ENCODE data around the gene ELF1. TPM values are rescaled to one million over a fixed set of nuclear protein-coding genes. Genes with fewer than 3 reads are reported as not detected.
A peak's percentile ranks its signal among the peaks of the same experiment; 100 is the strongest.
"Not testable (repeated sequence)": the region's sequence is repeated elsewhere in the genome, so short reads cannot be mapped to it uniquely, and the experiment has no call there.

The ELF1 gene
- total RNA-seq, 2 experiments from 2014 or later = 93.3 to 97.9 TPM

DNA sequence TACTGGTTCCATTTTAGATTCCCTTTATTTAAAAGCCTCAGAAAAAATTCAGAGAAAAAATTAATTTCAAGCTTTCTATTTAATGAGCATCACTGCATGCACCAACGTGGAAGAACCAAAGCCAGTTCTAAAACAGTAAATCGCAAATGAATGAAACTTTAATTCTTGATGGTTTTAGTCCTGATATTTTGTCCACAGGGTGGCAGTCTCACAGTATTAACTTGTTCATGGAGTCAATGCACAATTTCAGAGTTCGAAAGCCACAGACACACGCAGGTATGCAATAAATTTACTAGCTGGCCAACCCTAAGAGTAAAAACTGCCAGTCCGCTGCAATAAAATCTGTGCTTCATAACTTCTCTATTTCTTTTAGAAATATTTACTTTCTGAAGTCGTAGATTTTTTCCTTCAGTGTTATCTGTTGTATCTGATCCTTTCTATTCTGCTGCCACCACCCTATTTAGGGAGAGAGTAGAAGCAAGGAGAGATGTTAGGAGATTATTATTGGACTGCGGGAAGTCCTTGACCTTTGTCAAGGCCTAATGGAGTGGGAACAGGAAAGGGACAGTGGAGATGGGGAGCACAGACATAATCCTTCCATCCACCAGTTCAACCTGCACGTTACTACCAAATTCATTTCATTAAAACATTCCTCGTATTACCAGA lies 35.2 kb upstream of the ELF1 start:
- Mint-ChIP-seq H3K36me3 (peaks cover 12% of the 10 kb centered on the region), H3K9me3 (no peaks in the 10 kb centered on the region), H3K27ac (no peak overlapping the region), H3K4me3 (no peak overlapping the region), H3K27me3 (no peaks in the 10 kb centered on the region), H3K4me1 (peaks cover 66% of the 10 kb centered on the region)
- DNase-seq = no peak

DNA sequence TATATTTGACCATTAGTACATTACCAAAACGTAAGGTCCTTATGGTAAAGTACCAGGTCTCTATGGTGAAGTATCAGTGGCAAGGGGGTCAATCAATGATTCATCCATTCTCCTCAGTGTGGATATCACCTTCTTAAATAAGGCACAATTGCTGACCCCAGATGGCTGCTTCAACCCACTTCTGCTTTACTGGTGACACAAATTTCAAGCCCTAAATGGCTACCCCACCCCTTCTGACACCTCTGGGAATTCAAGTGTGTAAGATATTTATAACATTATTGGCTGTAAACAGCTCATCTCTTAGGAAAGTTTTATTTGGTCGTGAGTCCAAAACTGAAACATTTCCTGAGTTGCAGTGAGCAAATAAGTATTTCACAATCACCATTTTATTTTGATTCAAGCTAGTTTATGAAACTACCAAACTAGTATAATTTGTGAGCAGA lies 34.3 kb upstream of the ELF1 start:
- no peak for DNase-seq
- peaks cover 16% of the 10 kb centered on the region for H3K36me3 Mint-ChIP-seq
- peaks cover 2% of the 10 kb centered on the region for H3K9me3 Mint-ChIP-seq
- no peak overlapping the region for H3K4me3 Mint-ChIP-seq
- H3K4me1 Mint-ChIP-seq = peaks cover 56% of the 10 kb centered on the region
- no peaks in the 10 kb centered on the region for H3K27me3 Mint-ChIP-seq
- no peak overlapping the region for H3K27ac Mint-ChIP-seq

DNA sequence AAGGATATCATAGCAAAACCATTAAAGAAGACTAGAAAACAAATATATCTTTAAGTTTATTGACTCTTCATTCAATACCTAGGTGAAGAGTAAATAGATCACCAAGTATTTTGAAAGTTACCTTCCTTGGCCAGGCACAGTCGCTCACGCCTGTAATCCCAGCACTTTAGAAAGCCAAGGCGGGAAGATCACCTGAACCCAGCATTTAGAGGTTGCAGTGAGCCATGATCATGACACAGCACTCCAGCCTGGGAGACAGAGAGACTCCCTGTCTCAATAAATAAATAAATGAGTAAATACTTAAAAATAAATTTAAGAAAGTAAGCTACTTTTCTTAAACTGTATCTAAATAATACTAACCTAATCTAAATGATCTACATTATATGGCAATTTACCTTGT lies 33.3 kb upstream of the ELF1 start:
- DNase-seq = no peak
- H3K9me3 Mint-ChIP-seq = peaks cover 2% of the 10 kb centered on the region
- H3K27ac Mint-ChIP-seq = no peak overlapping the region
- no peaks in the 10 kb centered on the region for H3K27me3 Mint-ChIP-seq
- H3K4me3 Mint-ChIP-seq = no peak overlapping the region
- H3K36me3 Mint-ChIP-seq = peaks cover 18% of the 10 kb centered on the region
- peaks cover 50% of the 10 kb centered on the region for H3K4me1 Mint-ChIP-seq

DNA sequence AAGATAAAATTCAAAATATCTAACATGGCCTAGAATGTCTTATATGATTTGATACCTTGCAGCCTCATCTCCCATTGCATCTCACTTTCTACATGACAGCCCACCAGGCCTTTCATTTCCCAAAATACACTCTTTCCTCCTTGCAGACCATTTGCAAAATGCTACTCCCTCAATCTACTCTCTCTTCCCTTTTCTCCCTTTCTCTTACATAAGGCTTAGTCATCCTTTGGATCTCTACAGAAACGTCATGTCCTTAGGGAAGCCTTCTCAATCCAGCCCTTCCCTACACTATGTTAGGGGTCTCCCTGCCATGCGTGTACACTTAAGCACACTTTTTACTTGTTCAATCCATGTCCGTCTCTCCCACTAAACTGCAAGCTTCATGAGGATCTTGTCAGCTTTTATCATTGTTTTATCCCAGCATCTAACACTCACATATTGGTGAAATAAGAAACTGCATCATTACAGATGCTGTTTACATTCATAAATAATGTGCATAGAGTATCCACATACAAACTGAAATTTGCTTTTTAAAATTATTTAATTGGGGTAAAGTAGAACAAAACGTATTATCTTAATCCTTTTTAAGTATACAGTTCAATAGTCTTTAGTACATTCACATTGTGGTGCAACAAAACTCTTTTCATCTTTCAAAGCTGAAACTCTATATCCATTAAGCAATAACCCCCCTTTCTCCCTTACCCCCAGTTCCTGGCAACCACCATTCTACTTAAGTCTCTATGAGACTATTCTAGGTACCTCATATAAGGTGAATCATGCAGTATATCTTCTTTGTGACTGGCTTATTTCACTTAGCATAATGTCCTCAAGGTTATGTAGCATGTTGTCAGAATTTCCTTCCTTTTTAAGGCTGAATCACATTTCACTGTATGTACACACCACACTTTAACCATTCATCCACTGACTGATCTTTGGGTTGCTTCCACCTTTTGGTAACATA lies 30.6 kb upstream of the ELF1 start:
- Mint-ChIP-seq H3K9me3 (peaks cover 2% of the 10 kb centered on the region), H3K27ac (no peak overlapping the region), H3K27me3 (no peaks in the 10 kb centered on the region), H3K36me3 (peaks cover 35% of the 10 kb centered on the region), H3K4me1 (peaks cover 28% of the 10 kb centered on the region), H3K4me3 (no peak overlapping the region)
- DNase-seq = no peak

DNA sequence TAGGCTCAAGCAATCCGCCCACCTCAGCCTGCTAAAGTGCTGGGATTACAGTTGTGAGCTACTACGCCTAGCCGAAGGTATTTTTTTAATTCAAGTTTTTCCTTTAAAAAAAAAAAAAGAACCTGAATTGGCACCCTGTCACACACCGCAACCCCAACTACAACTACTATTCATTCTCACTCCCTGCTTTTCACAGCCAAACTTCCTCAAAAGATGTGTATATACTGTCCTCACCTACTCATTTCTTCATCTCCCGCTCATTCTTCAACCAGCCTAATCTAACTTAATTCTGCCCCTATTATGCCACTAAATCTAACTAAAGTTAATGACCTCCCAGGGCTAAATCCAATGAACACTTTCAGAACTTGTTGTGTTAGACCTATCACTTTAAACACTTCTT lies 29.5 kb upstream of the ELF1 start:
- Mint-ChIP-seq H3K9me3 (peaks cover 4% of the 10 kb centered on the region), H3K4me1 (peaks cover 19% of the 10 kb centered on the region), H3K27ac (no peak overlapping the region), H3K27me3 (no peaks in the 10 kb centered on the region), H3K36me3 (peaks cover 37% of the 10 kb centered on the region), H3K4me3 (no peak overlapping the region)
- no peak for DNase-seq

DNA sequence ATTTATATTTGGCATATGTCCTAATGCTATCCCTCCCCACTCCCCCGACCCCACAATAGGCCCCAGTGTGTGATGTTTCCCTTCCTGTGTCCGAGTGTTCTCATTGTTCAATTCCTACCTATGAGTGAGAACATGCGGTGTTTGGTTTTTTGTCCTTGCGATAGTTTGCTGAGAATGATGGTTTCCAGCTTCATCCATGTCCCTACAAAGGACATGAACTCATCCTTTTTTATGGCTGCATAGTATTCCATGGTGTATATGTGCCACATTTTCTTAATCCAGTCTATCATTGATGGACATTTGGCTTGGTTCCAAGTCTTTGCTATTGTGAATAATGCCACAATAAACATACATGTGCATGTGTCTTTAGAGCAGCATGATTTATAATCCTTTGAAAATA lies 23.3 kb upstream of the ELF1 start:
- not testable (repeated sequence) for H3K27ac Mint-ChIP-seq, DNase-seq, H3K9me3 Mint-ChIP-seq, H3K4me3 Mint-ChIP-seq, H3K27me3 Mint-ChIP-seq
- H3K4me1 Mint-ChIP-seq = peaks cover 16% of the 10 kb centered on the region
- peaks cover 21% of the 10 kb centered on the region for H3K36me3 Mint-ChIP-seq

DNA sequence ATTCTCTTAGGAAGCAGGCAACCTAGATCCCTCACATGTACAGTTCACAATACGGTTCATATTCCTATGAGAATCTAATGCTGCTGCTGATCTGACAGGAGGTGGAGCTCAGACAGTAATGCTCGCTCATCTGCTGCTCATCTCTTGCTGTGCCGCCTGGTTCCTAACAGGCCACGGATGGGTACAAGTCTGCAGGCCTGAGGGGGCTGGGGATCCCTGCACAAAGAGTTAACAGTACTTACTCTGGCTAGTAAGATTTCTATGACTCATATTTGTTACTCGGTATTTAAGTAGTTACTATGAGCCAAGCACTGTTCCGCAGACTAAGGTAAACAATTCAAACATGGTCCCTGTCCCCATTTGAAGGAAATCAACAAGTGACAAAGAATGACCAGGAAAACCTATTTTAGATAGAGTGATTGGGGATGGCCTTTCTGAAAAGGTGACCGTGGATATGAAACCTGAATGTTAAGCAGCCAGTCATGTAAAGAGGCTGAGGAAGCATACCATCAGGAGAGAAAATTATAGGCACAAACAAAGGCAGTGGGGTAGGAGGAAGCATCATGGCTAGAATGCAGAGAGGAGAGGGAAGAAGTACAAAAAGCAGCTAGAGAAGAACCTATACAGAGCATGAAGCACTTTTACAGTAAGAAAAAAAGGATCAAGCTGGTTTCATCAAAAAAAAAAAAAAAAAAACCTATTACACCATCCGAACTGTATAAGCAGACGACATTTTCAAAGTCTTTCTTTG lies 21.6 kb upstream of the ELF1 start:
- peaks cover 13% of the 10 kb centered on the region for H3K36me3 Mint-ChIP-seq
- peaks cover 16% of the 10 kb centered on the region for H3K4me1 Mint-ChIP-seq
- H3K4me3 Mint-ChIP-seq = no peak overlapping the region
- peak overlapping the region; percentile 7 for H3K27ac Mint-ChIP-seq
- H3K9me3 Mint-ChIP-seq = peaks cover 6% of the 10 kb centered on the region
- no peak for DNase-seq
- H3K27me3 Mint-ChIP-seq = no peaks in the 10 kb centered on the region

DNA sequence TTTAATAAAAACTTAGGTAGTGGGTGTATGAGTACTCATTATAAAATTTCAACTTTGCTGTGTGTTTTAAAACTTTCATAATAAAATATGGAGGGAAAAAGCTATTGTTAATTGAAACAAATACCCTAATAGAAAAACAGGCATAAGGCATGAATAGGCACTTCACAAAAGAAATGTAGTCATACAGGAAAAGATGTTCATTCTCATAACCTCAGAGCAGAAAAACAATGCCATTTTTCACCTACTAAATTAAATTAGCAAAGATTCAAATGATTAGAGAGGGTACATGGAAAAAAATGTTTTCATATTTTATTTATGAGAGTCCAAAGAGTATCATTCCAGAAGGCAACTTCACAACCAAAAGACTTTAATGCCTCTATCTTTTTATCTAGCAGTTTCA lies 20.6 kb upstream of the ELF1 start:
- peaks cover 17% of the 10 kb centered on the region for H3K4me1 Mint-ChIP-seq
- H3K36me3 Mint-ChIP-seq = peaks cover 7% of the 10 kb centered on the region

DNA sequence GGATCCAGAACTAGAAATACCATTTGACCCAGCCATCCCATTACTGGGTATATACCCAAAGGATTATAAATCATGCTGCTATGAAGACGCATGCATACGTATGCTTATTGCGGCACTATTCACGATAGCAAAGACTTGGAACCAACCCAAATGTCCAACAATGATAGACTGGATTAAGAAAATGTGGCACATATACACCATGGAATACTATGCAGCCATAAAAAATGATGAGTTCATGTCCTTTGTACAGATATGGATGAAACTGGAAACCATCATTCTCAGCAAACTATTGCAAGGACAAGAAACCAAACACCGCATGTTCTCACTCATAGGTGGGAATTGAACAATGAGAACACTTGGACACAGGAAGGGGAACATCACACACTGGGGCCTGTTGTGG lies 17.4 kb upstream of the ELF1 start:
- DNase-seq, H3K27me3 Mint-ChIP-seq, H3K36me3 Mint-ChIP-seq, H3K27ac Mint-ChIP-seq, H3K4me3 Mint-ChIP-seq, H3K9me3 Mint-ChIP-seq: not testable (repeated sequence)
- H3K4me1 Mint-ChIP-seq = peaks cover 25% of the 10 kb centered on the region

More for the DNA sequence above, 20.6 kb upstream of the ELF1 start:
- peaks cover 6% of the 10 kb centered on the region for H3K9me3 Mint-ChIP-seq
- no peak overlapping the region for H3K4me3 Mint-ChIP-seq
- no peak overlapping the region for H3K27ac Mint-ChIP-seq
- DNase-seq = no peak
- H3K27me3 Mint-ChIP-seq = no peaks in the 10 kb centered on the region

DNA sequence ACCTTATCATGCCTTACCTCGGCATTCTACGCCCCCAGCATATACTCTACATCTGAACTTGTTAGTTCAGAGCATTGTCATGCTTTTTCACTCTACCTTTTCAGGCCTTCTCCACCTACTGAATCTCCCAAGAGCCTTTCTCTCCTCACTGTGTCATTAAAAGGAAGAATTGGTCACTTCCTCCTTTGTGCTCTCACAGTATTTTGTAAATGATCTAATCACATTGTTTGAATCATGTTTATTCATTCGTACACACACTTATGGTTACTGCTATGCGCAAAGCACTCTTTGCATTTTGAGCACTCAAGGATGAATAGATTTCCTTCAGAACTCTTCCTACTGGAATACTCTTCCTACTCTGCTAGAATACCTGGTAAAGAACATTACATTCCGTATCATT lies 15.8 kb upstream of the ELF1 start:
- no peaks in the 10 kb centered on the region for H3K27me3 Mint-ChIP-seq
- peaks cover 24% of the 10 kb centered on the region for H3K4me1 Mint-ChIP-seq
- H3K27ac Mint-ChIP-seq = no peak overlapping the region
- H3K4me3 Mint-ChIP-seq = no peak overlapping the region
- H3K9me3 Mint-ChIP-seq = no peaks in the 10 kb centered on the region
- H3K36me3 Mint-ChIP-seq = peaks cover 8% of the 10 kb centered on the region
- DNase-seq = no peak

DNA sequence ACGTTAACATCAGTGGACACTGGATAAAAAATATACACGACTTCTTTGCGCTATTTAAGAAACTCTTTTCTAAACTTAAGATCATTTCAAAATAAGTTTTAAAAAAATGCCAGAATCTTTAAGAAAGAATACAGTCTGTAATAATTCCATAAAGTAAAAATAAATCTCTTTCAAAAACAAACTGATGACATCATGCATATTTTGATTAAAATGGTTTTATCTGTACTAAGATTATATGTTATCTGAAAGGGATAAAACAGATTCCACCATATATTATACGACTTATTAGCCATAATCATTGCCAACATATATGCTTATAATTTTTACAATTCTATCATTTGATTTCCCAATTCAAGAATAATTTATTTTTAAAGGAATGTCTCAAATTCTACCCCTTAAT lies 15.3 kb upstream of the ELF1 start:
- no peak overlapping the region for H3K27ac Mint-ChIP-seq
- DNase-seq = no peak
- H3K36me3 Mint-ChIP-seq = peaks cover 8% of the 10 kb centered on the region
- H3K9me3 Mint-ChIP-seq = no peaks in the 10 kb centered on the region
- H3K4me1 Mint-ChIP-seq = peaks cover 24% of the 10 kb centered on the region
- H3K27me3 Mint-ChIP-seq = no peaks in the 10 kb centered on the region
- no peak overlapping the region for H3K4me3 Mint-ChIP-seq

DNA sequence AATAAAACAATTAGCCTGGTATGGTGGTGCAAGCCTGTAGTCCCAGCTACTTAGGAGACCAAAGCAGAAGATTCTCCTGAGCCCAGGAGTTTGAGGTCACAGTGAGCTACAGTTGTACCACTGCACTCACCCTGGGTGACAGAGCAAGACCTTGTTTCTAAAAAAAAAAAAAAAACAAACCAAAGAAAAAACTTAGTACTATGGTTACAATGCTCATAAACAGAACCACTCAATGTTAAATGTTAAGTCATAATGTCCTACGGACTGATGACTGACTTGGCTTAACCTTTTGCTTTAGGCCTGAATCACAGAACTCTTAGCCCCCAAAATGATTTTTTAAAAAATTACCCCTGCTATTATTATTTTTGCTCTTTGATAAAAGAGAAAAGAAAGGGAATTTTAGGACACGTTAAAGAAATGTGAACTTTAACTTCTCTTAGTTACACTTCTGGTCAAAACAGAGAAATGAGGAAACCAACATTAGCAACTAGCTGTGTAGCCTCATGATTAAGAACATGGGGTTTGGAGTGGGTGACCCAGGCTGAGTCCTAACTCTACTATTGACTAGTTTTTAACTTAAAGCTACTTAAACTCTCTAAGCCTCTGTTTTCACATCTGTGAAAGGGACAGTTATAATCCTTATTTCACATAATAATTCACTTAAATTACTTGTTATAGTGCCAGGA lies 13.7 kb upstream of the ELF1 start:
- DNase-seq = no peak
- H3K4me3 Mint-ChIP-seq = no peak overlapping the region
- no peaks in the 10 kb centered on the region for H3K9me3 Mint-ChIP-seq
- H3K36me3 Mint-ChIP-seq = peaks cover 8% of the 10 kb centered on the region
- H3K4me1 Mint-ChIP-seq = peaks cover 24% of the 10 kb centered on the region
- H3K27me3 Mint-ChIP-seq = no peaks in the 10 kb centered on the region
- no peak overlapping the region for H3K27ac Mint-ChIP-seq

DNA sequence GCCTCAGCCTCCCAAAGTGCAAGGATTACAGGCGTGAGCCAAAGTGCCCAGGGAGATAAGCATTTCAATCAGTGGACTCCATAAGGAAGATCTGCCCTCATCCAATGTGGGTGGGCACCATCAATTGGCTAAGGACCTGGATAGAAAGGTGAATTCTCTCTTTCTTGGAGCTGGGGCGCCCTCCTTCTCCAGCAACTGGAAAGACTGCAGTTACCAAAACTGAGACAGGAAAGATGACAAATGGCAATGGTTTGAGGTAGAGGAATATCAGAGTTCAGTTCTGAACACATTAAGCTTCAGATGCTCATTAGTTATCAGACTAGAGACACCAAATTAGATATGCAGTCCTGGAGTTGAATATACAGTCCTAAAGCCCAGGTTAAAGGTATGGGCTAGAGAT lies 10.5 kb upstream of the ELF1 start:
- peaks cover 4% of the 10 kb centered on the region for H3K36me3 Mint-ChIP-seq
- H3K4me3 Mint-ChIP-seq = no peak overlapping the region
- no peak overlapping the region for H3K27ac Mint-ChIP-seq
- H3K4me1 Mint-ChIP-seq = peaks cover 32% of the 10 kb centered on the region
- H3K27me3 Mint-ChIP-seq = no peaks in the 10 kb centered on the region
- H3K9me3 Mint-ChIP-seq = no peaks in the 10 kb centered on the region
- no peak for DNase-seq

DNA sequence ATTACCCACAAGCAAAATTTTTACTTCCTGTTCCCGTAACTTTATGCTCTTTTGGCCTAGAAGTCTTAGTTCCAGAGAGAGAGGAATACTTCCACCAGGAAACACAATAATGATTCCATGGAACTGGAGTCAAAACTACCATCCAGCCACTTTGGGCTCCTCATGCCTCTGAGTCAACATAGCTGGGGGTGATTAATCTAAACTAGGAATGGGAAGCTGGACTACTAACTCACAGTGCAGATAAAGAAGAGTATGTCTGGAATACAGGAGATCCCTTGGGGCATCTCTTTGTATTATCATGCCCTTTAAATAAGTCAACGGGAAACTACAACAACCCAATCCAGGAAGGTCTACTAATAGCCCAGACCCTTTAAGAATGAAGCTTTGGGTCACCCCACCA lies 8.9 kb upstream of the ELF1 start:
- DNase-seq = no peak
- Mint-ChIP-seq H3K27me3 (no peaks in the 10 kb centered on the region), H3K4me1 (peaks cover 31% of the 10 kb centered on the region), H3K27ac (no peak overlapping the region), H3K9me3 (no peaks in the 10 kb centered on the region), H3K36me3 (peaks cover 7% of the 10 kb centered on the region), H3K4me3 (no peak overlapping the region)

DNA sequence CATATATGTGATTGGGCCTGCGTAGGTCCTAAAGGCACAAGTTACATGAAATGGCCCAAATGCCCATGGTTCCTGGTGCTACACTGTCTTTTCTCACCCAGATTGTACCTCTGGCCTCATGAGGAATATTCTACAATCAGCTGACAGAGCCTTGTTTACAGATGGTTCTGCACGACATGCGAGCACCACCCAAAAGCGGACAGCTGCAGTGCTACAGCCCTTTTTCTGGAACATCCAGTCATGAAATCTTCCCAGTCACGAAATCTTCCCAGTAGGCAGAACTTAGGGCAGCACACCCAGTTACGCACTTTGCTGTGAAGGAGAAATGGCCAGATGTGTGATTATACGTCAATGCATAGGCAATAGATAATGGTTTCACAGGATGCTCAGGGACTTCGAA lies 7.7 kb upstream of the ELF1 start:
- Mint-ChIP-seq H3K27ac (no peak overlapping the region), H3K4me3 (no peak overlapping the region), H3K4me1 (peaks cover 30% of the 10 kb centered on the region), H3K9me3 (no peaks in the 10 kb centered on the region), H3K27me3 (no peaks in the 10 kb centered on the region), H3K36me3 (peaks cover 7% of the 10 kb centered on the region)
- DNase-seq = no peak

All from activated naive CD8-positive, alpha-beta T cell treated with anti-CD3 and anti-CD28 coated beads for 36 hours (primary cell).